ENCODE measurements around the gene PRCP. TPM values are rescaled to one million over a fixed set of nuclear protein-coding genes. Genes with fewer than 3 reads are reported as not detected.

PRCP gene
- total and polyA plus RNA-seq, 2 experiments from 2014 or later = 33.3 to 52.8 TPM

DNA sequence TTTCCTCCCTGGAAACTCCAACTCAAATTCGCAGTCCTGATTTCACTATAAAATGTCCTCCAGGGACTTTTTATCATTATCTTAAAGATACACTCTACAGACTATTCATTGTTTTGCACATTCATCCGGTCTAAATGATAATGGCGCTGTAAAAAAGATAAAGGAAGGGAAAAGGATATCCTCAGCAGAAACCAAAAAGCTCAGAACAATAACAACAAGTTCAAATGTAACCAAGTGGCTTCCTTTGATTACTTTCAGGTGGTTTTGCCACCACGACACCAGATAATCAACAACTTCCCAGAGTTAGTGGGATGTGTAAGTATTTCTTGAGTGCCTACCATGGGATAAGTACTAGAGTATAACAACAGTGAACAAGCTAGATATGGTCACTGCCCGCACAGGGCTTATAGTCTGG is 26.3 kb downstream of the PRCP start:
- Histone ChIP-seq H3K4me3 (no peak overlapping the region), H3K9me2 (ENCODE audit: insufficient read depth) (no peaks in the 10 kb centered on the region), H3K27ac (ENCODE audit: low read depth) (no peak overlapping the region), H4K20me1 (replicated peaks; ENCODE audit: insufficient read depth) (no peaks in the 10 kb centered on the region), H3K36me3 (ENCODE audit: insufficient read depth) (0 out of 2 replicates have a peak, but pooled peaks cover 9% of the 10 kb centered on the region), H3K4me2 (no peak overlapping the region), H3K27me3 (ENCODE audit: insufficient read depth) (no peaks in the 10 kb centered on the region), H3F3A (replicated peaks; ENCODE audit: low read depth) (no peaks in the 10 kb centered on the region), H2AFZ (no peak overlapping the region), H3K79me2 (replicated peaks; ENCODE audit: insufficient read depth) (no peaks in the 10 kb centered on the region), H3K4me1 (ENCODE audit: insufficient read depth) (0 out of 2 replicates have a peak, but pooled peaks cover 12% of the 10 kb centered on the region)
- H3K27ac Mint-ChIP-seq = no peak overlapping the region
- no peak for DNase-seq (ENCODE audit: low spot score)
- peaks cover 14% of the 10 kb centered on the region for H3K4me1 Mint-ChIP-seq
- H3K4me3 Mint-ChIP-seq = no peak overlapping the region
- no peak for TF ChIP-seq ZNF114 (CRISPR knock-in tag; IDR thresholded peaks at IDR 0.05)
- TF ChIP-seq EZH2 (IDR thresholded peaks at IDR 0.05; ENCODE audit: low read depth, unreplicated experiment) = no peak
- no peak for TF ChIP-seq REST (IDR thresholded peaks at IDR 0.05; ENCODE audit: unreplicated experiment)
- TF ChIP-seq ZNF331 (CRISPR knock-in tag; IDR thresholded peaks at IDR 0.05; ENCODE audit: low read depth) = no peak
- TF ChIP-seq STAT1 (IDR thresholded peaks at IDR 0.05; ENCODE audit: unreplicated experiment) = no peak
- TF ChIP-seq, protein P1, sequence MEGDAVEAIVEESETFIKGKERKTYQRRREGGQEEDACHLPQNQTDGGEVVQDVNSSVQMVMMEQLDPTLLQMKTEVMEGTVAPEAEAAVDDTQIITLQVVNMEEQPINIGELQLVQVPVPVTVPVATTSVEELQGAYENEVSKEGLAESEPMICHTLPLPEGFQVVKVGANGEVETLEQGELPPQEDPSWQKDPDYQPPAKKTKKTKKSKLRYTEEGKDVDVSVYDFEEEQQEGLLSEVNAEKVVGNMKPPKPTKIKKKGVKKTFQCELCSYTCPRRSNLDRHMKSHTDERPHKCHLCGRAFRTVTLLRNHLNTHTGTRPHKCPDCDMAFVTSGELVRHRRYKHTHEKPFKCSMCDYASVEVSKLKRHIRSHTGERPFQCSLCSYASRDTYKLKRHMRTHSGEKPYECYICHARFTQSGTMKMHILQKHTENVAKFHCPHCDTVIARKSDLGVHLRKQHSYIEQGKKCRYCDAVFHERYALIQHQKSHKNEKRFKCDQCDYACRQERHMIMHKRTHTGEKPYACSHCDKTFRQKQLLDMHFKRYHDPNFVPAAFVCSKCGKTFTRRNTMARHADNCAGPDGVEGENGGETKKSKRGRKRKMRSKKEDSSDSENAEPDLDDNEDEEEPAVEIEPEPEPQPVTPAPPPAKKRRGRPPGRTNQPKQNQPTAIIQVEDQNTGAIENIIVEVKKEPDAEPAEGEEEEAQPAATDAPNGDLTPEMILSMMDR (conservative IDR thresholded peaks at IDR 0.05; ENCODE audit: low read depth in 2 of 2) = no peak
- TF ChIP-seq, protein P2, sequence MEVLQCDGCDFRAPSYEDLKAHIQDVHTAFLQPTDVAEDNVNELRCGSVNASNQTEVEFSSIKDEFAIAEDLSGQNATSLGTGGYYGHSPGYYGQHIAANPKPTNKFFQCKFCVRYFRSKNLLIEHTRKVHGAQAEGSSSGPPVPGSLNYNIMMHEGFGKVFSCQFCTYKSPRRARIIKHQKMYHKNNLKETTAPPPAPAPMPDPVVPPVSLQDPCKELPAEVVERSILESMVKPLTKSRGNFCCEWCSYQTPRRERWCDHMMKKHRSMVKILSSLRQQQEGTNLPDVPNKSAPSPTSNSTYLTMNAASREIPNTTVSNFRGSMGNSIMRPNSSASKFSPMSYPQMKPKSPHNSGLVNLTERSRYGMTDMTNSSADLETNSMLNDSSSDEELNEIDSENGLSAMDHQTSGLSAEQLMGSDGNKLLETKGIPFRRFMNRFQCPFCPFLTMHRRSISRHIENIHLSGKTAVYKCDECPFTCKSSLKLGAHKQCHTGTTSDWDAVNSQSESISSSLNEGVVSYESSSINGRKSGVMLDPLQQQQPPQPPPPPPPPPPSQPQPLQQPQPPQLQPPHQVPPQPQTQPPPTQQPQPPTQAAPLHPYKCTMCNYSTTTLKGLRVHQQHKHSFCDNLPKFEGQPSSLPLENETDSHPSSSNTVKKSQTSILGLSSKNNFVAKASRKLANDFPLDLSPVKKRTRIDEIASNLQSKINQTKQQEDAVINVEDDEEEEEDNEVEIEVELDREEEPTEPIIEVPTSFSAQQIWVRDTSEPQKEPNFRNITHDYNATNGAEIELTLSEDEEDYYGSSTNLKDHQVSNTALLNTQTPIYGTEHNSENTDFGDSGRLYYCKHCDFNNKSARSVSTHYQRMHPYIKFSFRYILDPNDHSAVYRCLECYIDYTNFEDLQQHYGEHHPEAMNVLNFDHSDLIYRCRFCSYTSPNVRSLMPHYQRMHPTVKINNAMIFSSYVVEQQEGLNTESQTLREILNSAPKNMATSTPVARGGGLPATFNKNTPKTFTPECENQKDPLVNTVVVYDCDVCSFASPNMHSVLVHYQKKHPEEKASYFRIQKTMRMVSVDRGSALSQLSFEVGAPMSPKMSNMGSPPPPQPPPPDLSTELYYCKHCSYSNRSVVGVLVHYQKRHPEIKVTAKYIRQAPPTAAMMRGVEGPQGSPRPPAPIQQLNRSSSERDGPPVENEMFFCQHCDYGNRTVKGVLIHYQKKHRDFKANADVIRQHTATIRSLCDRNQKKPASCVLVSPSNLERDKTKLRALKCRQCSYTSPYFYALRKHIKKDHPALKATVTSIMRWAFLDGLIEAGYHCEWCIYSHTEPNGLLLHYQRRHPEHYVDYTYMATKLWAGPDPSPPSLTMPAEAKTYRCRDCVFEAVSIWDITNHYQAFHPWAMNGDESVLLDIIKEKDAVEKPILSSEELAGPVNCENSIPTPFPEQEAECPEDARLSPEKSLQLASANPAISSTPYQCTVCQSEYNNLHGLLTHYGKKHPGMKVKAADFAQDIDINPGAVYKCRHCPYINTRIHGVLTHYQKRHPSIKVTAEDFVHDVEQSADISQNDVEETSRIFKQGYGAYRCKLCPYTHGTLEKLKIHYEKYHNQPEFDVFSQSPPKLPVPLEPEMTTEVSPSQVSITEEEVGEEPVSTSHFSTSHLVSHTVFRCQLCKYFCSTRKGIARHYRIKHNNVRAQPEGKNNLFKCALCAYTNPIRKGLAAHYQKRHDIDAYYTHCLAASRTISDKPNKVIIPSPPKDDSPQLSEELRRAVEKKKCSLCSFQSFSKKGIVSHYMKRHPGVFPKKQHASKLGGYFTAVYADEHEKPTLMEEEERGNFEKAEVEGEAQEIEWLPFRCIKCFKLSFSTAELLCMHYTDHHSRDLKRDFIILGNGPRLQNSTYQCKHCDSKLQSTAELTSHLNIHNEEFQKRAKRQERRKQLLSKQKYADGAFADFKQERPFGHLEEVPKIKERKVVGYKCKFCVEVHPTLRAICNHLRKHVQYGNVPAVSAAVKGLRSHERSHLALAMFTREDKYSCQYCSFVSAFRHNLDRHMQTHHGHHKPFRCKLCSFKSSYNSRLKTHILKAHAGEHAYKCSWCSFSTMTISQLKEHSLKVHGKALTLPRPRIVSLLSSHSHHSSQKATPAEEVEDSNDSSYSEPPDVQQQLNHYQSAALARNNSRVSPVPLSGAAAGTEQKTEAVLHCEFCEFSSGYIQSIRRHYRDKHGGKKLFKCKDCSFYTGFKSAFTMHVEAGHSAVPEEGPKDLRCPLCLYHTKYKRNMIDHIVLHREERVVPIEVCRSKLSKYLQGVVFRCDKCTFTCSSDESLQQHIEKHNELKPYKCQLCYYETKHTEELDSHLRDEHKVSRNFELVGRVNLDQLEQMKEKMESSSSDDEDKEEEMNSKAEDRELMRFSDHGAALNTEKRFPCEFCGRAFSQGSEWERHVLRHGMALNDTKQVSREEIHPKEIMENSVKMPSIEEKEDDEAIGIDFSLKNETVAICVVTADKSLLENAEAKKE (CRISPR knock-in tag; IDR thresholded peaks at IDR 0.05) = no peak
- no peak for TF ChIP-seq CREB1 (CRISPR knock-in tag; IDR thresholded peaks at IDR 0.05; ENCODE audit: low read depth)
- TF ChIP-seq NANOG (IDR thresholded peaks at IDR 0.05; ENCODE audit: borderline replicate concordance) = no peak
- TF ChIP-seq POLR2AphosphoS5 (IDR thresholded peaks at IDR 0.05; ENCODE audit: low read depth) = no peak
- no peak for TF ChIP-seq JUNB (IDR thresholded peaks at IDR 0.05; ENCODE audit: unreplicated experiment)
- TF ChIP-seq, protein P3, sequence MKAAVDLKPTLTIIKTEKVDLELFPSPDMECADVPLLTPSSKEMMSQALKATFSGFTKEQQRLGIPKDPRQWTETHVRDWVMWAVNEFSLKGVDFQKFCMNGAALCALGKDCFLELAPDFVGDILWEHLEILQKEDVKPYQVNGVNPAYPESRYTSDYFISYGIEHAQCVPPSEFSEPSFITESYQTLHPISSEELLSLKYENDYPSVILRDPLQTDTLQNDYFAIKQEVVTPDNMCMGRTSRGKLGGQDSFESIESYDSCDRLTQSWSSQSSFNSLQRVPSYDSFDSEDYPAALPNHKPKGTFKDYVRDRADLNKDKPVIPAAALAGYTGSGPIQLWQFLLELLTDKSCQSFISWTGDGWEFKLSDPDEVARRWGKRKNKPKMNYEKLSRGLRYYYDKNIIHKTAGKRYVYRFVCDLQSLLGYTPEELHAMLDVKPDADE (IDR thresholded peaks at IDR 0.05) = no peak
- TF ChIP-seq EZH2phosphoT487 (IDR thresholded peaks at IDR 0.05; ENCODE audit: unreplicated experiment) = no peak
- no peak for ATAC-seq
- peaks cover 2% of the 10 kb centered on the region for H3K27me3 Mint-ChIP-seq (ENCODE audit: insufficient read depth, low read depth, poor library complexity)
- peaks cover 23% of the 10 kb centered on the region for H3K36me3 Mint-ChIP-seq (ENCODE audit: low read depth)
- peaks cover 24% of the 10 kb centered on the region for H3K9me3 Mint-ChIP-seq
